A549 (cell line): Measurements from ENCODE around the gene GCK. TPM values are rescaled to one million over a fixed set of nuclear protein-coding genes. Genes with fewer than 3 reads are reported as not detected.
A peak's percentile ranks its signal among the peaks of the same experiment; 100 is the strongest.

Experiments
- ATAC-seq, 2 experiments: fragments of 200-7000 bp in 1 of 2; fragments of >200 bp in 1 of 2; cut with Nextera tagmentation in 1 of 2; cut with Tn5 transposase in 1 of 2; 3 replicates each; pipeline versions ENCODE4 v1.8.0 to v1.9.1; 2018 to 2020; ENCODE audit warnings: mild to moderate bottlenecking in 1 of 2, moderate library complexity in 1 of 2
- CTCF ChIA-PET: fragments of 300-600 bp; sonication (Branson Sonifier 250); formaldehyde crosslinking; extraction: SDS; loops from one replicate; lab custom pipeline; 2021; ENCODE audit warnings: antibody characterized with exemption, inconsistent platforms; lab: Yijun Ruan, JAX
- POLR2A ChIA-PET: fragments of 350-600 bp; formaldehyde crosslinking; extraction: SDS; loops from one replicate; lab custom pipeline; 2021; ENCODE audit warnings: antibody characterized with exemption, inconsistent platforms; lab: Yijun Ruan, JAX
- DNase-seq, 2 experiments: peaks; one replicate each; pipeline versions ENCODE4 v3.0.0 to v3.0.0-alpha.2; 2011 to 2016; ENCODE audit warnings: low read depth in 1 of 2, low spot score in 1 of 2
- FAIRE-seq: peaks from 2 replicates; lab custom pipeline; 2011; peaks lifted over from hg19 to GRCh38; lab: Jason Lieb, UNC
- H3K27ac ChIP-seq, 2 experiments: fragments of >200 bp; sonication (Bioruptor Twin); formaldehyde crosslinking; 3 replicates each; pipeline ENCODE4 v1.5.1; 2016 to 2017
- H3K4me1 ChIP-seq: fragments of >200 bp; sonication (Bioruptor Twin); formaldehyde crosslinking; 3 replicates; pipeline ENCODE4 v1.6.1; 2016
- H3K4me2 ChIP-seq: fragments of >200 bp; sonication (Bioruptor Twin); formaldehyde crosslinking; 3 replicates; pipeline ENCODE4 v1.6.1; 2016
- H3K4me3 ChIP-seq: fragments of >200 bp; sonication (Bioruptor Twin); formaldehyde crosslinking; 3 replicates; pipeline ENCODE4 v1.5.1; 2016
- H3K9me3 ChIP-seq: fragments of >200 bp; sonication (Bioruptor Twin); formaldehyde crosslinking; 3 replicates; pipeline ENCODE4 v1.6.1; 2016
- ATOH8 ChIP-seq: fragments of 250-450 bp; sonication (Bioruptor Pico); IDR thresholded peaks from 2 replicates; pipeline ENCODE4 v1.5.0; 2020; ENCODE audit warnings: low read depth, mild to moderate bottlenecking, moderate library complexity
- BHLHE40 ChIP-seq: IDR thresholded peaks from 2 replicates; pipeline ENCODE4 v1.6.1; 2012; ENCODE audit warnings: low read depth, low read length, inconsistent platforms
- CBX2 ChIP-seq: fragments of 200-600 bp; sonication (generic); IDR thresholded peaks from 2 replicates; pipeline ENCODE4 v1.6.1; 2016; ENCODE audit warnings: low read depth, mild to moderate bottlenecking, borderline replicate concordance
- E2F6 ChIP-seq: IDR thresholded peaks from 2 replicates; pipeline ENCODE4 v1.6.1; 2012; ENCODE audit warnings: low read depth, borderline replicate concordance
- ESRRA ChIP-seq: fragments of 150-350 bp; IDR thresholded peaks from 2 replicates; pipeline ENCODE4 v1.6.1; 2014; ENCODE audit warnings: mild to moderate bottlenecking, low read length, borderline replicate concordance
- FOSB ChIP-seq: fragments of 250-450 bp; sonication (Bioruptor Pico); IDR thresholded peaks from 2 replicates; pipeline ENCODE4 v1.5.0; 2020; ENCODE audit warnings: mild to moderate bottlenecking, moderate library complexity
- FOSL2 ChIP-seq, 2 experiments: fragments of 450-650 bp in 1 of 2; fragments of >200 bp in 1 of 2; sonication (Bioruptor Twin) in 1 of 2; formaldehyde crosslinking; IDR thresholded peaks; 2 replicates each; pipeline versions ENCODE4 v1.5.0 to v1.6.1; 2016 to 2020; ENCODE audit warnings: mild to moderate bottlenecking in 1 of 2, moderate library complexity in 1 of 2
- HMGXB4 ChIP-seq: fragments of 250-450 bp; sonication (Bioruptor Pico); IDR thresholded peaks from 2 replicates; pipeline ENCODE4 v1.5.0; 2021; ENCODE audit warnings: mild to moderate bottlenecking, moderate library complexity, borderline replicate concordance
- HOXB5 ChIP-seq: fragments of 250-450 bp; sonication (Bioruptor Pico); IDR thresholded peaks from 2 replicates; pipeline ENCODE4 v1.5.0; 2020; ENCODE audit warnings: mild to moderate bottlenecking, moderate library complexity
- JUN ChIP-seq, 2 experiments: fragments of >200 bp; sonication (Bioruptor Twin); formaldehyde crosslinking; IDR thresholded peaks; 2 replicates in 1 of 2; 3 replicates in 1 of 2; pipeline ENCODE4 v1.6.1; 2016 to 2017
- KDM1A ChIP-seq: fragments of 200-600 bp; sonication (generic); IDR thresholded peaks from 2 replicates; pipeline ENCODE4 v1.6.1; 2016; ENCODE audit warnings: low read depth, mild to moderate bottlenecking
- KDM5A ChIP-seq: fragments of 200-600 bp; sonication (generic); IDR thresholded peaks from 2 replicates; pipeline ENCODE4 v1.6.1; 2016; ENCODE audit warnings: antibody characterized with exemption, mild to moderate bottlenecking
- MAFK ChIP-seq: fragments of 450-650 bp; IDR thresholded peaks from 2 replicates; pipeline ENCODE4 v1.6.1; 2014; ENCODE audit not compliant: partially characterized antibody
- MAX ChIP-seq: IDR thresholded peaks from 2 replicates; pipeline ENCODE4 v1.6.1; 2012
- MAZ ChIP-seq: fragments of 150-350 bp; IDR thresholded peaks from 2 replicates; pipeline ENCODE4 v1.6.1; 2014; ENCODE audit warnings: antibody characterized with exemption, low read depth, low read length, borderline replicate concordance
- MYC ChIP-seq: IDR thresholded peaks from 2 replicates; pipeline ENCODE4 v1.6.1; 2012; ENCODE audit warnings: mild to moderate bottlenecking, inconsistent platforms, low read length, improper control_type of control experiment, borderline replicate concordance
- NFE2L2 ChIP-seq: fragments of 150-350 bp; conservative IDR thresholded peaks from 2 replicates; pipeline ENCODE4 v1.6.1; 2014; ENCODE audit warnings: low read length
- PBX3 ChIP-seq: IDR thresholded peaks from 2 replicates; pipeline ENCODE4 v1.6.1; 2012
- PHF8 ChIP-seq: fragments of 200-600 bp; sonication (generic); IDR thresholded peaks from 2 replicates; pipeline ENCODE4 v1.6.1; 2016; ENCODE audit warnings: low read depth, mild to moderate bottlenecking, antibody characterized with exemption, moderate library complexity, borderline replicate concordance
- POLR2A ChIP-seq: IDR thresholded peaks from 2 replicates; pipeline ENCODE4 v1.6.1; 2012; ENCODE audit warnings: mild to moderate bottlenecking, low read length
- POLR2AphosphoS2 ChIP-seq: conservative IDR thresholded peaks from 2 replicates; pipeline ENCODE4 v1.6.1; 2012; ENCODE audit warnings: low read length, improper control_type of control experiment, inconsistent platforms
- RARB ChIP-seq: fragments of 250-450 bp; sonication (Bioruptor Pico); IDR thresholded peaks from 2 replicates; pipeline ENCODE4 v1.8.0; 2021; ENCODE audit warnings: mild to moderate bottlenecking, moderate library complexity
- RFX5 ChIP-seq: fragments of 450-650 bp; IDR thresholded peaks from 2 replicates; pipeline ENCODE4 v1.7.1; 2014; ENCODE audit warnings: antibody characterized with exemption, mild to moderate bottlenecking, moderate library complexity
- WGBS: methylation state at CpG from one replicate; pipeline ENCODE4 v1.1.6; 2017; ENCODE audit errors: missing lambda C conversion rate; 5-methylcytosine and 5-hydroxymethylcytosine counted together
- polyA plus RNA-seq, 4 experiments: library from polyadenylated mRNA; depleted of rRNA in 3 of 4; stranded (reverse); fragments of >200 nt; fragmentation: RNase III in 1 of 4; extraction: RNeasy Plus Mini Kit Qiagen cat#74134 plus additional on column Dnase treatment in 1 of 4; gene quantifications; 2 replicates in 3 of 4; 3 replicates in 1 of 4; pipeline ENCODE4 v1.2.3, GENCODE V29; 2011 to 2017
- TF ChIP-seq, protein P1 (sequence below): fragments of >200 bp; sonication (Bioruptor Twin); formaldehyde crosslinking; IDR thresholded peaks from 3 replicates; pipeline ENCODE4 v1.6.1; 2016
- TF ChIP-seq, protein P2 (sequence below): fragments of 450-650 bp; IDR thresholded peaks from 2 replicates; pipeline ENCODE4 v1.6.1; 2014; ENCODE audit warnings: antibody characterized with exemption

The GCK gene
- polyA plus RNA-seq, 2 of the 4 experiments (the other 2 are of a cell fraction): 0.12 TPM; not detected in 1

GRCh38 chr7:44123190-44124003 lies 65.8 kb downstream of the GCK start, which contains the start of gene POLD2:
Gene POLD2 (minus strand): TSS chr7:44123548. CDS start chr7:44122053, 1,495 bp downstream.
- Histone ChIP-seq H3K27ac (peak within 1 kb of the TSS; percentile 86 to 94), H3K4me2 (peak within 1 kb of the TSS; percentile 100), H3K4me3 (peak within 1 kb of the TSS; percentile 82), H3K9me3 (no peaks in the 10 kb centered on the region), H3K4me1 (peaks cover 16% of the 10 kb centered on the region)
- peak; percentile 96 to 99 for DNase-seq
- ChIA-PET CTCF (interaction anchor here (0.7 to 2.2 kb wide), 9 partner anchors 15 to 104 kb away, joined by 3 to 9 read pairs (median 4); no protein-coding TSS in a partner anchor), POLR2A (interaction anchor here (0.7 to 1.7 kb wide), 6 partner anchors 24 to 184 kb away, joined by 3 to 5 read pairs (median 4); partner anchors contain the start of genes DBNL and YKT6)
- TF ChIP-seq FOSB: no peak
- TF ChIP-seq POLR2AphosphoS2: no peak
- TF ChIP-seq NFE2L2: no peak
- no peak for TF ChIP-seq HMGXB4
- TF ChIP-seq CBX2: no peak
- peak; percentile 31; the same call in 1 of the 2 replicates for TF ChIP-seq KDM5A
- TF ChIP-seq PHF8: peak; percentile 92
- TF ChIP-seq, protein P1, sequence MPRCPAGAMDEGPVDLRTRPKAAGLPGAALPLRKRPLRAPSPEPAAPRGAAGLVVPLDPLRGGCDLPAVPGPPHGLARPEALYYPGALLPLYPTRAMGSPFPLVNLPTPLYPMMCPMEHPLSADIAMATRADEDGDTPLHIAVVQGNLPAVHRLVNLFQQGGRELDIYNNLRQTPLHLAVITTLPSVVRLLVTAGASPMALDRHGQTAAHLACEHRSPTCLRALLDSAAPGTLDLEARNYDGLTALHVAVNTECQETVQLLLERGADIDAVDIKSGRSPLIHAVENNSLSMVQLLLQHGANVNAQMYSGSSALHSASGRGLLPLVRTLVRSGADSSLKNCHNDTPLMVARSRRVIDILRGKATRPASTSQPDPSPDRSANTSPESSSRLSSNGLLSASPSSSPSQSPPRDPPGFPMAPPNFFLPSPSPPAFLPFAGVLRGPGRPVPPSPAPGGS: peak; percentile 70; the same call in 2 of the 3 replicates
- no peak for TF ChIP-seq KDM1A
- no peak for TF ChIP-seq ESRRA
- peak in 1 of 2 experiments; percentile 81; a peak in 3 of 5 replicates for TF ChIP-seq JUN (IDR thresholded peaks at IDR 0.05)
- no peak for TF ChIP-seq MAFK
- TF ChIP-seq, protein P2, sequence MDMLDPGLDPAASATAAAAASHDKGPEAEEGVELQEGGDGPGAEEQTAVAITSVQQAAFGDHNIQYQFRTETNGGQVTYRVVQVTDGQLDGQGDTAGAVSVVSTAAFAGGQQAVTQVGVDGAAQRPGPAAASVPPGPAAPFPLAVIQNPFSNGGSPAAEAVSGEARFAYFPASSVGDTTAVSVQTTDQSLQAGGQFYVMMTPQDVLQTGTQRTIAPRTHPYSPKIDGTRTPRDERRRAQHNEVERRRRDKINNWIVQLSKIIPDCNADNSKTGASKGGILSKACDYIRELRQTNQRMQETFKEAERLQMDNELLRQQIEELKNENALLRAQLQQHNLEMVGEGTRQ: no peak
- peak; percentile 84; the same call in 1 of the 2 replicates for TF ChIP-seq MYC
- TF ChIP-seq RARB (CRISPR knock-in tag): 0 out of 2 replicates have a peak, but pooled peaks have one; percentile 63
- TF ChIP-seq MAZ: no peak
- peak; percentile 57; the same call in 1 of the 2 replicates for TF ChIP-seq HOXB5 (CRISPR knock-in tag)
- peak; percentile 94 for TF ChIP-seq MAX
- peak; percentile 50; the same call in 1 of the 2 replicates for TF ChIP-seq BHLHE40
- peak; percentile 91 for TF ChIP-seq RFX5
- peak; percentile 68 for TF ChIP-seq POLR2A
- peak; percentile 20; the same call in 1 of the 2 replicates for TF ChIP-seq ATOH8
- peak; percentile 82 for TF ChIP-seq PBX3
- no peak for TF ChIP-seq FOSL2 (IDR thresholded peaks at IDR 0.05)
- TF ChIP-seq FOSL2 (CRISPR knock-in tag; IDR thresholded peaks at IDR 0.05): no peak
- TF ChIP-seq E2F6: peak; percentile 72
- ATAC-seq: peak; percentile 97 to 99
- FAIRE-seq: no peak
- under 1% methylated on average over 30 of the region's 86 CpGs for WGBS
